DMS114 treated with DMSO at 0.1 percent for 48 hours (cell line): ENCODE data around the gene ASB11.

ENCODE experiments used
- DNase-seq: peaks from one replicate; lab custom pipeline; 2025; ENCODE audit not compliant: unreplicated experiment; lab: John Stamatoyannopoulos, UW

Gene ASB11

DNA sequence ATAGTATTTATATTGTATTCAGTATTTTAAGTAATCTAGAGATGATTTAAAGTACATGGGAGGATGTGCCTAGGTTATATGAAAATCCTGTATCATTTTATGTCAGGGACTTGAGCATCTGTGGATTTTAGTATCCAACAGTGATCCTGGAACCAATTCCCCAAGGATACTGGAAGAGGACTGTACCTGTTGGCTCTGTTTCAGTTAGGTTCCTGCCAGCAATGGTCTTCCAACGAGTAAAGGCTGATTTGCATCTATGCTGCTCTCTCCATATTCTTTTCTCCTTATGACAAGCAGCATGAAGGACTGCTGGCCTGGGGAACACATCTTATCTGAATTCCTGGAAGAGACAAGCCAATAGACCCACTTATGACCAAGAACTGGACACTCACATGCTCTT, 80.4 kb downstream of the ASB11 start:
- no peak for DNase-seq

DNA sequence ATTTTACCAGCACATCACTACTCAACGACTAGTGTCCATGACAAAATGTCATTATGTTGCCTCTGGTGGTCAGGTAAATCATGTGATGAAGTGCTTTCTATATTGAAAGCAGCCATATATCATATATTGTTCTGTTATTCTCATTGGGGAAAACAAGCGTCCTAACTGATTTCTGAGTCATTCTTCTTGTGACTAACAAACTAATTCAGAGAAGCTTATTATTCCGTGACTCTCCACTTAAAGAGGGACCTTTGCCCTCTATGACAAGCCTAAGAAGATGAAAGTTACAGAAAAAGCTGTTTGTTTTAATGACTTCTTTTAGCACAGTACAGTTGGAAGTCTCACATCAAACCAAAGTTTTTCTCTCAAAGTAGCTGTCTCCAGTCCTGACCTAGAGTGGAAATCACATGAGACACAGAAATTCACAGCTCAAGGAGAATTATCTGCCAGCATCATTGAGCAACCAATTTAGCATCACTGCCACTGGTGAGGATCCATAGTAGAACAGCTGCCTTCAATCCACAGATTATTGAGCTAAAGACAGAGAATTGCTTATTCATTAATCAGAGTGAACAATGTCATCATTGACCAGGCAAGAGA, 81.9 kb downstream of the ASB11 start:
- DNase-seq, result no peak
